SK-N-MC (cell line): ENCODE measurements around the gene NXN.

Experiments
- EZH2 ChIP-seq: fragments of 200-600 bp; sonication (generic); IDR thresholded peaks from one replicate; pipeline ENCODE4 v1.6.1; 2017; ENCODE audit warnings: antibody characterized with exemption
- POLR2AphosphoS5 ChIP-seq: IDR thresholded peaks from 2 replicates; pipeline ENCODE4 v1.6.1; 2012; ENCODE audit warnings: mild to moderate bottlenecking, low read depth, low read length, borderline replicate concordance

DNA sequence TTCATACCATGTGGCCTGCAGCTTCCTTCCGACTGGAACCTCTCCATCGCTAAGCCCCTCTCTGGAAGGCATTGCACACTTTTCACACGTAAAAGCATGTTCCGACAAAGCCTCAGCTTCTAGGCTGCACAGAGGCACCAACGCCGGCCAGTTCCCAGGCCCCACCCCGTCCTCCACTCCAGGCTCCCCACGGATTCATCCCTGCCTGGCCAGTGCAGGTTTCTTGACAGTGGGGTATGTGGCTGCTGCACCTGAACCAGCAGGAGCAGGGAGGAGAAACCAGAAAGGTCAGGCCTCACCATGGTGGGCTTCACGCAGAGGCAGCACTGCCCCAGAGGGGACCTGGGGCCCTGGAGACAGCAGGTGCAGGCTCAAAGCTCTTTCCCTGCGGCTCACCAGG, 31.6 kb upstream of the NXN start:
- TF ChIP-seq POLR2AphosphoS5 (no peak), EZH2 (no peak)
